Measurements from ENCODE around the gene TEDDM1. TPM values are rescaled to one million over a fixed set of nuclear protein-coding genes. Genes with fewer than 3 reads are reported as not detected.

TEDDM1 gene
- total RNA-seq, 1 donor from 2014 or later = not detected

DNA sequence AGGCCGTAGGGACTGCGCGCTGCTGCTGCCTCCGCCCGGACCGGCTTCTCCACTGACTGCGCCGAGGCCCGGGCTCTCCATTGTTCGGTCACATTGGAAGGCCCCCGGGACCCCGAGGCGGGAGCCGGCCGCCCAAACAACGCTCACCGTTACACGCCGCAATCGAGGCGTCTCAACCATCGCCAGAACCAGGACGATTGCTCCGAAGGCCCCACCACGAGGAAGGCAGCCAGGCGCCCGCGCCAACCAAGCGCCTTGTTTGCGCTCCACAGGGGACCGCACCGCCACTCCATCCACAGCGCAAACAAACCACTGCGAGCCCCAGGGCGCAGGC is 9.5 kb downstream of the TEDDM1 start:
- intact Hi-C loops (cut with DNase I) = loop anchor here (1.0 to 10.0 kb wide), 3 partner anchors 96 to 247 kb away; no protein-coding TSS in a partner anchor
- peaks cover 0 to 49% of the 10 kb centered on the region in 2 donors for H3K36me3 ChIP-seq
- peak overlapping the region; percentile 81 to 88 for H3K4me3 ChIP-seq
- H3K27ac ChIP-seq = peak overlapping the region; percentile 97
- no peaks in the 10 kb centered on the region for H3K9me3 ChIP-seq
- no peaks in the 10 kb centered on the region for H3K27me3 ChIP-seq
- TF ChIP-seq POLR2A (IDR thresholded peaks at IDR 0.05) (no peak), POLR2AphosphoS5 (IDR thresholded peaks at IDR 0.05; ENCODE audit: insufficient read depth in 1 of 2, low read depth in 1 of 2) (no peak), CTCF (IDR thresholded peaks at IDR 0.05) (peak in 1 of 3 experiments; percentile 26)
- no peak for DNase-seq (ENCODE audit: extremely low spot score in 2 of 2)
- peaks cover 41% of the 10 kb centered on the region for H3K4me1 ChIP-seq

- peak overlapping the region; percentile 97 for H3K27ac ChIP-seq
- TF ChIP-seq POLR2AphosphoS5 (IDR thresholded peaks at IDR 0.05; ENCODE audit: insufficient read depth in 1 of 2, low read depth in 1 of 2) (no peak), POLR2A (IDR thresholded peaks at IDR 0.05) (no peak), CTCF (IDR thresholded peaks at IDR 0.05) (no peak)
- peaks cover 53% of the 10 kb centered on the region for H3K4me1 ChIP-seq
- intact Hi-C loops (cut with DNase I) = loop anchor here (2.0 to 10.0 kb wide), 2 partner anchors 95 to 193 kb away; no protein-coding TSS in a partner anchor
- peak overlapping the region; percentile 81 to 88 for H3K4me3 ChIP-seq
- DNase-seq (ENCODE audit: extremely low spot score in 2 of 2) = no peak
- no peaks in the 10 kb centered on the region for H3K27me3 ChIP-seq
- peaks cover 0 to 63% of the 10 kb centered on the region in 2 donors for H3K36me3 ChIP-seq
- H3K9me3 ChIP-seq = no peaks in the 10 kb centered on the region
Observed at GRCh38 chr1:182389619-182390047, 10.8 kb downstream of the TEDDM1 start.

DNA sequence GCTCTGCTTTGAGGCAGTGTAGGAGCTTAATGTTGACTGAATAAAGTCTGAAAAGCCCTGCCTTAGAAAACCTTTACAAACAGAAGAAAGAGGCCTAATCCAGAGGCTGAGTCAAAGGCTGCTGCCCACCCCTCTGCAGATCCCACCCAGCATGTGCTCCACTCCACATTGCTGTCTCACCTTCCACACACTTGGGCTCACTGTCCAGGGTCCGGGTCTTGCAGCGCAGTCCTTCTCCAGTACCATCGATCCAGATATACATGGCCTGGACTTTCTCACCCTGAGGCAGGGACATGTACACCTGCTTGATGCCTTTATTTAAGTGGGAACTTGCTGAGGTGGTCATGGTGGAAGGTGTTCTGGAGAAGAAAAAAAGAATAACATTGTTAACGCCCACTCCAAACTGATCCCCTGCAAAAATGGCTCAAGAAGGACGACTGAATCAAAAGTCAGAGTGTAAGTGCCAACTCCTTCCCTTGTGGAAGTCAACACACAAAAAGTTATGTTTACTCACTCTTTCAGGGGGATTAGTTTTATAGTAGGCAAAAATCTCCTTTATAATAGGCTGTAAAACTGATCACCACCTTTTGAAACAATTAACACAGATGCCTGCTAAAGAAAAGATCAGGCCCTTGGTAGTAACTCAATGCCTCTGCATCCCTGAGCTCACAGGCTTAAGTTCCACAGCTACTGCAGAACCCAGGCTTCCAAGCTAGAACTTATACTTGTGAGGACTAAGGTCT is 11.9 kb downstream of the TEDDM1 start:
- TF ChIP-seq CTCF (IDR thresholded peaks at IDR 0.05) (no peak), POLR2A (IDR thresholded peaks at IDR 0.05) (no peak), POLR2AphosphoS5 (IDR thresholded peaks at IDR 0.05; ENCODE audit: insufficient read depth in 1 of 2, low read depth in 1 of 2) (no peak)
- Histone ChIP-seq H3K9me3 (no peaks in the 10 kb centered on the region), H3K4me1 (peaks cover 63% of the 10 kb centered on the region), H3K4me3 (peak overlapping the region; percentile 81 to 88), H3K27me3 (no peaks in the 10 kb centered on the region), H3K36me3 (peaks cover 0 to 73% of the 10 kb centered on the region in 2 donors), H3K27ac (peak overlapping the region; percentile 97)
- DNase-seq (ENCODE audit: extremely low spot score in 2 of 2) = no peak
- intact Hi-C loops (cut with DNase I) = no loop called here

- Histone ChIP-seq H3K27ac (peak overlapping the region; percentile 97), H3K36me3 (peaks cover 0 to 83% of the 10 kb centered on the region in 2 donors), H3K4me3 (peak overlapping the region; percentile 81 to 88), H3K9me3 (no peaks in the 10 kb centered on the region), H3K27me3 (no peaks in the 10 kb centered on the region), H3K4me1 (peaks cover 65% of the 10 kb centered on the region)
- DNase-seq (ENCODE audit: extremely low spot score in 2 of 2) = no peak
- intact Hi-C loops (cut with DNase I) = no loop called here
- TF ChIP-seq CTCF (IDR thresholded peaks at IDR 0.05) (no peak), POLR2A (IDR thresholded peaks at IDR 0.05) (no peak), POLR2AphosphoS5 (IDR thresholded peaks at IDR 0.05; ENCODE audit: insufficient read depth in 1 of 2, low read depth in 1 of 2) (no peak)
Observed at GRCh38 chr1:182387566-182387965, 12.9 kb downstream of the TEDDM1 start.

DNA sequence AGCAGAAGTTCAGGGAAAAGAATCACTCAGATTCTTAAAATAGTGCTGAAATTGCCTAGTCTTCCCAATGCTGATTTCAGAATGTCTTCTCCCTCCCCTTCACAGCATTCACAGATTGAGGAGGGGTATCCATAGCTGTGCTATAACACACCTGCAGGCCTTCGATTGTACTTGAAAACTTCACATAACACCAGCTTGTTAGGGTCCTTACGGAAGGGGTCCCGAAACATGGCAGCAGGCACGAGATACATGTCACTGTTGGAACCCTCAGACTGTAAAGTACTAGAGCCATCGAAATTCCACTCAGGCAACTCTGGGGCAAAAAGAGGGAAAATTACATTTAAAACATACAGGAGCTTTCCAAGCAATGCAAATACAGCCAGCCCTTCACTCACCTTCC is 13.5 kb downstream of the TEDDM1 start:
- H3K4me1 ChIP-seq = peaks cover 64% of the 10 kb centered on the region
- intact Hi-C loops (cut with DNase I) = no loop called here
- H3K4me3 ChIP-seq = peak overlapping the region; percentile 81 to 88
- H3K27ac ChIP-seq = peak overlapping the region; percentile 97
- peaks cover 0 to 89% of the 10 kb centered on the region in 2 donors for H3K36me3 ChIP-seq
- DNase-seq (ENCODE audit: extremely low spot score in 2 of 2) = no peak
- no peaks in the 10 kb centered on the region for H3K27me3 ChIP-seq
- H3K9me3 ChIP-seq = no peaks in the 10 kb centered on the region
- TF ChIP-seq POLR2A (IDR thresholded peaks at IDR 0.05) (no peak), CTCF (IDR thresholded peaks at IDR 0.05) (no peak), POLR2AphosphoS5 (IDR thresholded peaks at IDR 0.05; ENCODE audit: insufficient read depth in 1 of 2, low read depth in 1 of 2) (no peak)
